HEK293 (cell line): ENCODE measurements around the gene LMNA.

ENCODE experiments used
- CTCF ChIA-PET: fragments of 350-600 bp; formaldehyde crosslinking; extraction: SDS; loops from one replicate; lab custom pipeline; 2021; ENCODE audit warnings: antibody characterized with exemption; lab: Yijun Ruan, JAX
- POLR2A ChIA-PET: fragments of 300-600 bp; formaldehyde crosslinking; extraction: SDS; loops from one replicate; lab custom pipeline; 2020; ENCODE audit warnings: antibody characterized with exemption, inconsistent platforms; lab: Yijun Ruan, JAX
- H3K27ac ChIP-seq: fragments of 200-500 bp; sonication (Bioruptor generic); 2 replicates; pipeline ENCODE4 v1.5.1; 2014; ENCODE audit warnings: low read depth, low read length, control low read depth, inconsistent platforms; ENCODE audit errors: extremely low read depth
- H3K36me3 ChIP-seq, 2 experiments: fragments of 200-500 bp in 1 of 2; sonication (Bioruptor generic) in 1 of 2; 1 replicate in 1 of 2; 2 replicates in 1 of 2; pipeline ENCODE4 v1.5.1; 2014 to 2017; ENCODE audit warnings: inconsistent platforms in 2 of 2, low read length in 2 of 2; ENCODE audit not compliant: control insufficient read depth in 2 of 2, insufficient read depth in 1 of 2
- H3K4me1 ChIP-seq: fragments of 200-500 bp; sonication (Bioruptor generic); 2 replicates; pipeline ENCODE4 v1.5.1; 2014; ENCODE audit warnings: mild to moderate bottlenecking, low read length, inconsistent platforms; ENCODE audit not compliant: control insufficient read depth, insufficient read depth
- H3K4me3 ChIP-seq: 2 replicates; pipeline ENCODE4 v1.5.1; 2011; ENCODE audit warnings: low read depth, mild to moderate bottlenecking, control low read depth, low read length, moderate library complexity
- H3K9me3 ChIP-seq: fragments of 200-500 bp; sonication (Bioruptor generic); 2 replicates; pipeline ENCODE4 v1.5.1; 2014; ENCODE audit warnings: low read depth, low read length, inconsistent platforms; ENCODE audit not compliant: control insufficient read depth, insufficient read depth
- CTCF ChIP-seq: fragments of 450-650 bp; formaldehyde crosslinking; IDR thresholded peaks from 2 replicates; pipeline ENCODE4 v1.5.1; 2016; ENCODE audit warnings: missing biosample characterization, missing genetic modification characterization
- IKZF3 ChIP-seq: fragments of 450-650 bp; IDR thresholded peaks from 2 replicates; pipeline ENCODE4 v1.5.0; 2018; ENCODE audit warnings: missing biosample characterization, mild to moderate bottlenecking, missing genetic modification characterization, moderate library complexity
- KLF8 ChIP-seq: fragments of 450-650 bp; formaldehyde crosslinking; IDR thresholded peaks from 2 replicates; pipeline ENCODE4 v1.5.1; 2016; ENCODE audit warnings: missing biosample characterization, missing genetic modification characterization
- PRDM1 ChIP-seq: fragments of 450-650 bp; formaldehyde crosslinking; IDR thresholded peaks from 2 replicates; pipeline ENCODE4; 2016; ENCODE audit warnings: missing biosample characterization, missing genetic modification characterization
- PRDM10 ChIP-seq: fragments of 450-650 bp; formaldehyde crosslinking; IDR thresholded peaks from 2 replicates; pipeline ENCODE4 v1.5.1; 2016; ENCODE audit warnings: missing biosample characterization, missing genetic modification characterization
- WT1 ChIP-seq: fragments of 450-650 bp; formaldehyde crosslinking; IDR thresholded peaks from 2 replicates; pipeline ENCODE4 v1.5.1; 2016; ENCODE audit warnings: missing biosample characterization, missing genetic modification characterization
- ZBTB17 ChIP-seq: fragments of 450-650 bp; formaldehyde crosslinking; IDR thresholded peaks from 2 replicates; pipeline ENCODE4 v1.5.1; 2016; ENCODE audit warnings: missing biosample characterization, missing genetic modification characterization
- ZBTB6 ChIP-seq: fragments of 450-650 bp; formaldehyde crosslinking; IDR thresholded peaks from 2 replicates; pipeline ENCODE4 v1.5.1; 2017; ENCODE audit warnings: missing biosample characterization, missing genetic modification characterization
- ZFP69B ChIP-seq: fragments of 450-650 bp; formaldehyde crosslinking; IDR thresholded peaks from 2 replicates; pipeline ENCODE4 v1.5.1; 2016; ENCODE audit warnings: missing biosample characterization, missing genetic modification characterization
- ZNF132 ChIP-seq: fragments of 450-650 bp; formaldehyde crosslinking; IDR thresholded peaks from 2 replicates; pipeline ENCODE4 v1.5.1; 2017; ENCODE audit warnings: missing biosample characterization, missing genetic modification characterization, borderline replicate concordance
- ZNF133 ChIP-seq: fragments of 450-650 bp; formaldehyde crosslinking; IDR thresholded peaks from 2 replicates; pipeline ENCODE4 v1.5.1; 2016; ENCODE audit warnings: missing biosample characterization, missing genetic modification characterization
- ZNF175 ChIP-seq: fragments of 450-650 bp; formaldehyde crosslinking; IDR thresholded peaks from 2 replicates; pipeline ENCODE4 v1.5.1; 2016; ENCODE audit warnings: missing biosample characterization, missing genetic modification characterization
- ZNF341 ChIP-seq: fragments of 450-650 bp; formaldehyde crosslinking; IDR thresholded peaks from 2 replicates; pipeline ENCODE4; 2016; ENCODE audit warnings: low read depth, missing biosample characterization, missing genetic modification characterization
- ZNF366 ChIP-seq: fragments of 450-650 bp; formaldehyde crosslinking; conservative IDR thresholded peaks from 2 replicates; pipeline ENCODE4 v1.5.1; 2016; ENCODE audit warnings: missing biosample characterization, missing genetic modification characterization
- ZNF514 ChIP-seq: fragments of 450-650 bp; formaldehyde crosslinking; IDR thresholded peaks from 2 replicates; pipeline ENCODE4 v1.5.1; 2016; ENCODE audit warnings: missing biosample characterization, missing genetic modification characterization
- ZNF660 ChIP-seq: fragments of 450-650 bp; IDR thresholded peaks from 2 replicates; pipeline ENCODE4 v1.5.1; 2018; ENCODE audit warnings: missing biosample characterization, mild to moderate bottlenecking, missing genetic modification characterization

Gene LMNA

GRCh38 chr1:156073110-156073687 lies 41.3 kb upstream of the LMNA start:
- POLR2A ChIA-PET: interaction anchor here (1.0 kb wide), 1 partner anchor 129 kb away, joined by 3 read pairs; no protein-coding TSS in a partner anchor
- H3K27ac ChIP-seq: no peak overlapping the region
- H3K4me1 ChIP-seq: peaks cover 7% of the 10 kb centered on the region; the same call in 1 of the 2 replicates
- CTCF ChIA-PET: interaction anchor here (0.7 to 1.2 kb wide), 4 partner anchors 9 to 372 kb away, joined by 3 to 7 read pairs (median 4); no protein-coding TSS in a partner anchor
- H3K4me3 ChIP-seq: no peak overlapping the region
- H3K36me3 ChIP-seq: peaks cover 0 to 26% of the 10 kb centered on the region in 2 experiments; a peak in 1 of 3 replicates
- TF ChIP-seq ZNF132 (tag by site-specific recombination) (no peak), KLF8 (tag by site-specific recombination) (no peak), PRDM10 (tag by site-specific recombination) (peak; percentile 94), ZBTB17 (tag by site-specific recombination) (peak; percentile 5)
- no peaks in the 10 kb centered on the region for H3K9me3 ChIP-seq

GRCh38 chr1:156073740-156074139 lies 40.8 kb upstream of the LMNA start:
- ChIA-PET CTCF (interaction anchor here (0.8 to 1.2 kb wide), 2 partner anchors 9 to 85 kb away, joined by 6 to 7 read pairs; no protein-coding TSS in a partner anchor), POLR2A (interaction anchor here (1.0 kb wide), 1 partner anchor 129 kb away, joined by 3 read pairs; no protein-coding TSS in a partner anchor)
- Histone ChIP-seq H3K27ac (no peak overlapping the region), H3K36me3 (peaks cover 0 to 26% of the 10 kb centered on the region in 2 experiments; a peak in 1 of 3 replicates), H3K4me1 (peaks cover 7% of the 10 kb centered on the region; the same call in 1 of the 2 replicates), H3K9me3 (no peaks in the 10 kb centered on the region), H3K4me3 (no peak overlapping the region)
- peak; percentile 10; the same call in 1 of the 2 replicates for TF ChIP-seq PRDM1 (tag by site-specific recombination)
- no peak for TF ChIP-seq ZNF660 (tag by site-specific recombination)
- TF ChIP-seq ZFP69B: no peak
- peak; percentile 51; the same call in 1 of the 2 replicates for TF ChIP-seq IKZF3 (tag by site-specific recombination)

GRCh38 chr1:156074661-156075060 lies 39.9 kb upstream of the LMNA start:
- ChIA-PET POLR2A (interaction anchor here (0.7 kb wide), 1 partner anchor 8 kb away, joined by 3 read pairs; no protein-coding TSS in a partner anchor), CTCF (interaction anchor here (1.4 to 1.7 kb wide), 2 partner anchors 9 to 50 kb away, joined by 3 to 11 read pairs; no protein-coding TSS in a partner anchor)
- Histone ChIP-seq H3K9me3 (no peaks in the 10 kb centered on the region), H3K4me1 (peaks cover 7% of the 10 kb centered on the region; the same call in 1 of the 2 replicates), H3K36me3 (peaks cover 0 to 26% of the 10 kb centered on the region in 2 experiments; a peak in 1 of 3 replicates), H3K27ac (no peak overlapping the region), H3K4me3 (no peak overlapping the region)
- TF ChIP-seq ZNF366: 0 out of 2 replicates have a peak, but pooled peaks have one; percentile 20
- no peak for TF ChIP-seq ZNF514 (tag by site-specific recombination)

GRCh38 chr1:156075162-156075561 lies 39.3 kb upstream of the LMNA start:
- POLR2A ChIA-PET: interaction anchor here (0.7 kb wide), 1 partner anchor 9 kb away, joined by 3 read pairs; no protein-coding TSS in a partner anchor
- H3K4me1 ChIP-seq: peaks cover 7% of the 10 kb centered on the region; the same call in 1 of the 2 replicates

More at GRCh38 chr1:156075162-156075561, 39.3 kb upstream of the LMNA start:
- Histone ChIP-seq H3K27ac (no peak overlapping the region), H3K4me3 (no peak overlapping the region), H3K9me3 (no peaks in the 10 kb centered on the region), H3K36me3 (peaks cover 0 to 26% of the 10 kb centered on the region in 2 experiments; a peak in 1 of 3 replicates)
- no peak for TF ChIP-seq ZBTB6 (tag by site-specific recombination)
- peak; percentile 44; the same call in 1 of the 2 replicates for TF ChIP-seq CTCF (tag by site-specific recombination)
- peak; percentile 51; the same call in 1 of the 2 replicates for TF ChIP-seq WT1
- TF ChIP-seq ZNF133: no peak
- TF ChIP-seq ZNF175 (tag by site-specific recombination): no peak
- peak; percentile 98 for TF ChIP-seq ZNF341 (tag by site-specific recombination)
- CTCF ChIA-PET: interaction anchor here (0.9 to 1.7 kb wide), 3 partner anchors 9 to 50 kb away, joined by 3 to 11 read pairs (median 4); no protein-coding TSS in a partner anchor
